Measurements from ENCODE around the gene LOXHD1.
A peak's percentile ranks its signal among the peaks of the same experiment; 100 is the strongest.

Gene LOXHD1

GRCh38 chr18:46574000-46574742, 82.8 kb downstream of the LOXHD1 start:
- no peak for DNase-seq

DNA sequence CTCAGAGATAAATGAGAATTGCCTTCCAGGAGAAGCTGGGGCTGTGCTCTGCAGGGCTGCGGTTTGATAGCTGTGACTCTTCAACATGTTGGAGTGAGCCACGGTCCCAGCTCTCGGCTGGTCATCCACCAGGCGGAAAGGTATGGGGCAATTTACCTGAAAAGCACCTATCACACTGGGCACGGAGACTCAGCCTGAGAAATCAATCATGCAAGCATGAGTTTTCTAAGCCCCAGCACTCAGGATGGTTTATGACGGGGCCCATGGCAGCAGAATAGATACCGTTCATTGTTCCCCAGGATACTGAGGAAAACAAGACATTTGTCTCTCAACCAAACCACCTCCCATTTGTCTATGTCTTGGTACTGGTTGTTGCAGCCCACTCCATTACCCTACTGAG, 83.9 kb downstream of the LOXHD1 start:
- no peak for DNase-seq

- DNase-seq, result no peak
Observed at GRCh38 chr18:46571756-46572155, 85.3 kb downstream of the LOXHD1 start.

GRCh38 chr18:46570666-46571065, 86.4 kb downstream of the LOXHD1 start:
- DNase-seq, result no peak

DNA sequence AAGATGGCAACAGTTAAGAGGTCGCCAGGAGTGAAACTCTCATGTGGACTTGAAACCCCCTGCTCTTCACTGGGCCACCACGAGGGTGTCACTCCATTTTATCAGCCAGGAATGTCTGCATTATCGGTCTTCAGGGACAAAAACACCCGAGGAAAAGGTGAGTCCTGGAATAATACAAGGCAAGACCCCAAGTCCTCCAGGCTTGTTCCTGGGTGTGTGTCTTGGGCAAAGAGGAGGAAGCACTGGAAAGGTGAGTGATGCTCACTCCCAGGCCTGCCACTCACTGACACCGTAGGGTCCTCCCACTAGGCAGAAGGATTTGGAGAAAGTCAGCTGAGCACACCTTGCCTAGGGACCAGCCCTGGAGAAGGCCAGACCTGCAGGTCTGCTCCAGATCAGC, 86.9 kb downstream of the LOXHD1 start:
- no peak for DNase-seq

GRCh38 chr18:46569211-46569610, 87.8 kb downstream of the LOXHD1 start:
- DNase-seq, result no peak

GRCh38 chr18:46567196-46567595, 89.8 kb downstream of the LOXHD1 start:
- DNase-seq, result no peak

GRCh38 chr18:46566111-46566510, 90.9 kb downstream of the LOXHD1 start:
- DNase-seq, result no peak

DNA sequence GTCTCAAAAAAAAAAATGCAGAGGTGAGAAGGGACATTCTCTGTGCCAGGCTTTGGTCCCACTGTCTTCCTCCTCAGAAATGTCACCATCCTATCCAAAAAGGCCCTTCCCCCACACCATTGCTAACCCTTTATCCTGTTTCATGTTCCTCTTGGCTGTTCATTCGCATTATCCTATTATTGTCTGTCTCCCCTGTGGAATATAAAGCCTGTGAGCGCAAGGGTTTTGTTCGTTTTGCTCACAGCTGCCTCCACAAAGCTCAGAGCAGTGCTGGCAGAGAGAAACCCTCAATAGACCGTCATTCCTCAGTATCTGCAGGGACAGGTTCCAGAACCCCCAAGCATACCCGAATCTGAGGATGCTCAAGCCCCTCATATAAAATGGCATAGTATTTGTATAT, 91.8 kb downstream of the LOXHD1 start:
- no peak for DNase-seq

DNA sequence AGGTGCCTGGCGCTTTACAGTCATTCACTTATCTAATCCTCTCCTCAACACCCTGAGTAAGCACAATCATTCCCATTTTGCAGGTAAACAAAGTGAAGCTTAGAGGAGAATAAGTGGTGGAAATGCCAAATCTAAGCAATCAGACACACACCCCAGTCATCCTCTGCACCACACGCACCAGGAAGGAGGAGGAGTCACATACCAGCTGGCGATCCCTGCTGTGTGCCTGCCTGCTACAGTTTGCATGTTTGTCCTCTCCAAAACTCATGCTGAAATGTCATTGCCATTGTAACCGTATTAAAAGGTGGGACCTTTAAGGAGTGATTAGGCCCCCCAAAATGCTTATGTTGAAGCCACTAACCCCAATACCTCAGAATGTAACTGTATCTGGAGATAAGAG, 93.7 kb downstream of the LOXHD1 start:
- no peak for DNase-seq

DNA sequence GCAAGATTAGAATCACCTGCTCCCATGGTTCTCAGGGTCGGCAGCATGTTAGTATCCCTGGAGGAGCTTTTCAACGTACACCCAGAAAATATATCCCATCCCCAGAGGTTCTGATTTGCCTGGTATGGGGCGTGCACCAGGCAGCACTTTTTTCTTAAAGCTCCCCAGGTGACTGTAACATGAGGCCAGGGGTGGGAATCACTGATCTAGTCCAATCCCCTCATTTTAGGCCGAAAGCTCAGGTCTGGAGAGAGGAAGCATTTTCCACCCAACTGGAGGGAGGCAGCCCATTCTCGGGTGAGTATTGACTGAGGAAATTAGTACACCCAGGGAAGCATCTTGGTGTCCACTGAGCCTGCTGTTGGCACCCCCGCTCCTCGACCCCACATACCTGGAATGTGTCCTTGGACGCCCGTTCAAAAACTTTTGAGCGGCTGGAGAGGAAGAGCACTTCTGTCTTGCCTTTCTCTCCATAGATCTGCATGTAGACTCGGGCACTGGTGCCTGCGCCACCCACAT, 94.3 kb downstream of the LOXHD1 start:
- DNase-seq, result no peak

DNA sequence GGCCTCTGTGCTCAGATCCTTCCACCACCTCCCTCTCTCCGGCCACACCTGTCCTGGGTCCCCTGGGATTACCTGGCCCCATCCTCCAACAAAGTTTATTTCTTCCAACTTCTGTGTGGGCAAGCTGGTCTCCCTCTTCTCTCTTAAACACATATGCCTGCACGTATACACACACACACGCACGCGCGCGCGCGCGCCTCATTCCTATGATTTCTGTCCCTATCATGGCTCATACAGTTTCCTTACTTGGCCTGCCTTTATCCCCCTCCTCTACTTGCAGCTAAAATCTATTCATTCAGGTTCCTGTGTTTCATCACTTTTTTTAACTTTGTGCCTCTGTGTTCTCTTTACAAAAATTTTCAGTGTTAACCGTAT, 96.4 kb downstream of the LOXHD1 start:
- DNase-seq, result no peak

DNA sequence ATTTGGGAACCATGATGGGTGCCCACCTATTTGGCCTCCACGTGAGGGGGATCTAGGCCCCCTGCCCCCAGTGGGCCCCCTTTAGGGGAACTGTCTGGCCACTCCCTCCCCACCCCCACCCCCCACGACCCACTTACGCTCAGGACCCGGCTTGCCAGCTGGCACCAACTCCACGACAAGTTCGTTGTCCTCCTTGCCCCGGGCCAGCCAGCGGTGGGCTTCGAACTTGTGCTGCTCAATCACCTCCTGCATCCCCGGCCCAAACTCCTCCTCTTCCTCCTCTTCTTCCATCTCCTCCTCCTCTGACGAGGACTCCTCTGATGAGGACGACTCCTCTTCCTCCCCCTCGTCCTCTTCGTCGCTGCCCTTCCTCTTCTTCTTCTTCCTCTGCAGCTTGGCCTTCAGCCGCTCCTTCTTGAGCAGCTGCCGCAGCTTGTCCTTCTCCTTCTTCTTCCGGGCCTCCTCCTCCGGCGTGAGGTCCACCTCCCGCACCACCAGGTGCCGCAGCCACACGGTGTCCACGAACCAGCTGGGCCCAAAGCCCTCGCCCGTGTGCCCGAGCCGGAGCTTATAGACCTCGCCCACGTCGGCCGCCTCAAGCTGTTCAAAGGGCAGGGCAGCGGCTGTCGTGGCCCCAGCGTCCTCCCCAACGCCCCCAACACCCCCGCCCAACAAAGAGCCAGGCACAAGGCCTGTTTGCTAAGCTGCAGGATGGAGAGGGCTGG, 96.9 kb downstream of the LOXHD1 start:
- DNase-seq, result no peak

DNA sequence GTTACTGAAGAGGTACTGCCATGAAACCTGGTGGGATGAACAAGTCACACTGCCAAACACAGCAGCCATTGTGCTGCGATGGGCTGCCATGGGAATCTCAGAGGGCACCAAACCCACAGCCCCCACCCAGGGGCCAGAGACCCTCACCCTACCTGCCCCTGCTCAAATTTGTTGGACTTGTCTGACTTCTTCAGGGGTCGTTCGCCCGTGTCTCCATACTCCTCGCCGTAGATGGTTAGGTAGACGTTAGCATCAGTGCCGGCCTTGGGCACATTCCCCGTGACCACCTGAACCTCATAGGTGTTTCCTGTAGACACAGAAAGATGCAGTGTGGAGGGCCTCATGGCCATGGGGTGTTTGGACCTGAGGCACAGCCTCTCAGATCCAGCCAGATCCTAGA, 97.7 kb downstream of the LOXHD1 start:
- no peak for DNase-seq

- no peak for DNase-seq
Observed at GRCh38 chr18:46556590-46557206, 100.3 kb downstream of the LOXHD1 start.

- no peak for DNase-seq
Observed at GRCh38 chr18:46555724-46556123, 101.3 kb downstream of the LOXHD1 start.

GRCh38 chr18:46555213-46555612, 101.8 kb downstream of the LOXHD1 start:
- no peak for DNase-seq

DNA sequence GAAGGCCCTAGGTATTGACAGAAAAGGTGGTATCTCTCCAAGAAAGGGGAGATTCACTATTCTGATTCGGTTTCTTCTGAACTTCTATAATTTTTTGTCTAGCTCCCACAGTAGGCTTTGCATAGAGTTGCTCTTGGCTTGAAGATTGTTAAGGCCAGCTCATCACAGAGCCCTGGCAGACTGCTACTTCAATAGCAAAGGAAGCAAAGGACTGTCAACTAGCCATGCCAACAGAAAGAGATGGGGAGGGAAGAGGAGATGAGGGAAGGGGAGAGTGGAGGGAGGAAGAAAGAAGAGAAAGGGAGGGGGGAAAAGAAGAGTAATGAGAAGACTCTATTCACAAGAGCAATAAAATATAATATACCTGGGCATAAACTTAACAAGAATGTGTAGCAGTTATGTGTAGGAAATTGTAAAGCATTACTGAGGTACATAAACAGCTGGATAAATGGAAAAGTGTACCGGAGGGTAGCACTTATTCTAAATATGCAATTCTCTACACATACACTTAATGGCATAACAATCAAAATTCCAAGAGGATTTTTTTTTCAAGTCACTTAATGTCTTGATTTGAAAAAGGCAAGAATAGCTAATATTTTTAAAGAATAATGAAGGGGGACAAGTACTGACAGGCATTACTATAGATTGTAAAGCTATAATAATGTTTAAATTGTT, 102.5 kb downstream of the LOXHD1 start:
- DNase-seq, result no peak

GRCh38 chr18:46550609-46551008, 106.4 kb downstream of the LOXHD1 start:
- no peak for DNase-seq

DNA sequence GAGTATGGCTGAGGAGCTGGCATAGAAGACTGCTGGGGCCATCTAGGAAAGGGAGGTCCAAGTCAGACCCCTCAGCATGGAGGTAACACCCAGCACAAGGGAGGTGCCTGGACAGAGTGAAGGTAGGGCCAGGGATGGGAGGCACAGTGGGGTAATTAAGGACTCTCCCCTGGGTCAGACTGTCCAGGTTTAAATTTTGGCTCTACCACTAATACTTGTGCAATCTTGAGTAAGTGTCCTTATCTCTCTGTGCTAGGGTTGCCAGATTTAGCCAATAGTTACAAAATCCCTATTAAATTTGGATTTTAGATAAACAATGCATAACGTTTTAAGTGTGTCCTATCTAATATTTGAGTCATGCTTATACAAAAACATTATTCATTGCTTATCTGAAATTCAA, 109.5 kb downstream of the LOXHD1 start:
- no peak for DNase-seq

GRCh38 chr18:46546111-46546640, 110.8 kb downstream of the LOXHD1 start:
- DNase-seq, result peak; percentile 32

- no peak for DNase-seq
Observed at GRCh38 chr18:46542545-46542944, 114.5 kb downstream of the LOXHD1 start.

All from fibroblast of skin of back (primary cell).